ENCODE measurements around the gene DLG2.

The DLG2 gene

GRCh38 chr11:83568516-83568915 is 2058.6 kb downstream of the DLG2 start:
- no peak for DNase-seq (ENCODE audit: low read depth)

- no peak for DNase-seq (ENCODE audit: low read depth)
These were observed 2060.2 kb downstream of the DLG2 start for GRCh38 chr11:83566950-83567349.

- DNase-seq (ENCODE audit: low read depth): no peak
These were observed 2062.3 kb downstream of the DLG2 start for GRCh38 chr11:83564870-83565269.

- DNase-seq (ENCODE audit: low read depth): no peak
These were observed 2068.9 kb downstream of the DLG2 start for GRCh38 chr11:83558281-83558680.

GRCh38 chr11:83557653-83558052 is 2069.5 kb downstream of the DLG2 start:
- no peak for DNase-seq (ENCODE audit: low read depth)

GRCh38 chr11:83554876-83555275 is 2072.3 kb downstream of the DLG2 start:
- no peak for DNase-seq (ENCODE audit: low read depth)

GRCh38 chr11:83549984-83550667 is 2077.0 kb downstream of the DLG2 start:
- DNase-seq (ENCODE audit: low read depth): no peak

GRCh38 chr11:83546368-83546767 is 2080.8 kb downstream of the DLG2 start:
- DNase-seq (ENCODE audit: low read depth): no peak

GRCh38 chr11:83545494-83546260 is 2081.5 kb downstream of the DLG2 start:
- no peak for DNase-seq (ENCODE audit: low read depth)

GRCh38 chr11:83544846-83545245 is 2082.3 kb downstream of the DLG2 start:
- DNase-seq (ENCODE audit: low read depth): no peak

- DNase-seq (ENCODE audit: low read depth): no peak
These were observed 2083.3 kb downstream of the DLG2 start for GRCh38 chr11:83543706-83544439.

GRCh38 chr11:83542861-83543260 is 2084.3 kb downstream of the DLG2 start:
- DNase-seq (ENCODE audit: low read depth): no peak

GRCh38 chr11:83540728-83541127 is 2086.4 kb downstream of the DLG2 start:
- no peak for DNase-seq (ENCODE audit: low read depth)

- DNase-seq (ENCODE audit: low read depth): no peak
These were observed 2086.9 kb downstream of the DLG2 start for GRCh38 chr11:83540112-83540675.

GRCh38 chr11:83538286-83538685 is 2088.9 kb downstream of the DLG2 start:
- no peak for DNase-seq (ENCODE audit: low read depth)

- DNase-seq (ENCODE audit: low read depth): no peak
These were observed 2090.0 kb downstream of the DLG2 start for GRCh38 chr11:83537131-83537610.

GRCh38 chr11:83533166-83533565 is 2094.0 kb downstream of the DLG2 start:
- no peak for DNase-seq (ENCODE audit: low read depth)

- DNase-seq (ENCODE audit: low read depth): no peak
These were observed 2098.3 kb downstream of the DLG2 start for GRCh38 chr11:83528877-83529276.

GRCh38 chr11:83528225-83528624 is 2098.9 kb downstream of the DLG2 start:
- DNase-seq (ENCODE audit: low read depth): no peak

GRCh38 chr11:83523676-83524075 is 2103.5 kb downstream of the DLG2 start:
- DNase-seq (ENCODE audit: low read depth): no peak

GRCh38 chr11:83522911-83523310 is 2104.2 kb downstream of the DLG2 start:
- DNase-seq (ENCODE audit: low read depth): no peak

All from stimulated activated CD4-positive, alpha-beta T cell treated with anti-CD3 and anti-CD28 coated beads, Interleukin-2, amount 100 ng/mL, for 4 hours (primary cell).